Mesendoderm (in vitro differentiated cells): ENCODE measurements around the gene SCAF4.
"Not testable (repeated sequence)": the region's sequence is repeated elsewhere in the genome, so short reads cannot be mapped to it uniquely, and the experiment has no call there.

ENCODE experiments used
- DNase-seq: peaks from one replicate; pipeline ENCODE4 v3.0.0; 2013
- H2AK5ac ChIP-seq: 2 replicates; pipeline ENCODE4 v1.6.1; 2013; ENCODE audit warnings: low read length, inconsistent platforms
- H2BK120ac ChIP-seq: 2 replicates; pipeline ENCODE4 v1.6.1; 2013; ENCODE audit warnings: low read depth, mild to moderate bottlenecking, low read length, moderate library complexity, mixed read lengths
- H2BK15ac ChIP-seq: replicated peaks from 2 replicates; pipeline ENCODE4 v1.6.1; 2013; ENCODE audit warnings: low read depth, mild to moderate bottlenecking, moderate library complexity
- H2BK5ac ChIP-seq: 2 replicates; pipeline ENCODE4 v1.6.1; 2013; ENCODE audit warnings: low read length, inconsistent platforms
- H3K18ac ChIP-seq: 2 replicates; pipeline ENCODE4 v1.6.1; 2013; ENCODE audit warnings: mild to moderate bottlenecking, low read length, mixed read lengths
- H3K23ac ChIP-seq: one replicate; pipeline ENCODE4 v1.6.1; 2013; ENCODE audit warnings: low read length
- H3K27ac ChIP-seq: 2 replicates; pipeline ENCODE4 v1.5.1; 2013; ENCODE audit warnings: low read depth, mild to moderate bottlenecking, inconsistent platforms, low read length, moderate library complexity
- H3K27me3 ChIP-seq: 2 replicates; pipeline ENCODE4 v1.6.1; 2013; ENCODE audit warnings: low read length, control low read depth, mild to moderate bottlenecking, inconsistent platforms; ENCODE audit not compliant: insufficient read depth, poor library complexity
- H3K36me3 ChIP-seq: 2 replicates; pipeline ENCODE4 v1.6.1; 2013; ENCODE audit warnings: low read length, inconsistent platforms; ENCODE audit not compliant: control insufficient read depth, insufficient read depth
- H3K4ac ChIP-seq: one replicate; pipeline ENCODE4 v1.6.1; 2013; ENCODE audit warnings: low read depth, mild to moderate bottlenecking, low read length, moderate library complexity
- H3K4me1 ChIP-seq: 2 replicates; pipeline ENCODE4 v1.6.1; 2013; ENCODE audit warnings: low read depth, low read length, inconsistent platforms; ENCODE audit not compliant: control insufficient read depth
- H3K4me2 ChIP-seq: 2 replicates; pipeline ENCODE4 v1.6.1; 2013; ENCODE audit warnings: low read length
- H3K4me3 ChIP-seq: 2 replicates; pipeline ENCODE4 v1.5.1; 2013; ENCODE audit warnings: mild to moderate bottlenecking, low read length
- H3K56ac ChIP-seq: one replicate; pipeline ENCODE4 v1.6.1; 2013; ENCODE audit warnings: low read length
- H3K79me1 ChIP-seq: 2 replicates; pipeline ENCODE4 v1.6.1; 2013; ENCODE audit warnings: low read length, inconsistent platforms
- H3K79me2 ChIP-seq: 2 replicates; pipeline ENCODE4 v1.6.1; 2013; ENCODE audit warnings: mild to moderate bottlenecking, low read length; ENCODE audit not compliant: control insufficient read depth, insufficient read depth
- H3K9ac ChIP-seq: 2 replicates; pipeline ENCODE4 v1.6.1; 2013; ENCODE audit warnings: low read length, inconsistent platforms
- H4K5ac ChIP-seq: one replicate; pipeline ENCODE4 v1.6.1; 2013; ENCODE audit warnings: low read length
- H4K8ac ChIP-seq: one replicate; pipeline ENCODE4 v1.6.1; 2013; ENCODE audit warnings: low read depth, mild to moderate bottlenecking, control low read depth, low read length, moderate library complexity
- WGBS: extraction: QIAGEN DNeasy Blood & Tissue Kit; methylation state at CpG from one replicate; pipeline ENCODE4 v1.1.7; 2013; ENCODE audit warnings: low lambda C conversion rate, missing lambda C conversion rate; ENCODE audit not compliant: insufficient coverage; ENCODE audit errors: extremely low coverage; 5-methylcytosine and 5-hydroxymethylcytosine counted together

Gene SCAF4

DNA sequence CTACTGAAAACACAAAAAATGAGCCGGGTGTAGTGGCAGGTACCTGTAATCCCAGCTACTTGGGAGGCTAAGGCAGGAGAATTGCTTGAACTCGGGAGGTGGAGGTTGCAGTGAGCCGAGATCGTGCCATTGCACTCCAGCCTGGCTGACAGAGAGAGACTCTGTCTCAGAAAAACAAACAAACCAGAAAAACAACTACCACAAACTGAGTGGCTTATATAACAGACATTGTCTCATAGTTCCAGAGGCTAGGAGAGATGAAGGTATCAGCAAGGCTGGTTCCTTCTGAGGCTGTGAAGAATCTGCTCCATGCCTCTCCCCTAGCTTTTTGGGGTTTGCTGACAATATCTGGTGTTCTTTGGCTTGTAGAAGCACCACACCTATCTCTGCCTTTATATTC is 80.4 kb downstream of the SCAF4 start:
- not testable (repeated sequence) for H3K79me2 ChIP-seq, H3K4ac ChIP-seq, H3K4me3 ChIP-seq, H3K27me3 ChIP-seq, H2BK15ac ChIP-seq, H3K23ac ChIP-seq, H2AK5ac ChIP-seq, H3K4me1 ChIP-seq, H4K8ac ChIP-seq, H3K79me1 ChIP-seq, H3K4me2 ChIP-seq, H2BK120ac ChIP-seq, H3K36me3 ChIP-seq, H3K56ac ChIP-seq, H3K9ac ChIP-seq, H4K5ac ChIP-seq, H3K18ac ChIP-seq, H3K27ac ChIP-seq, DNase-seq, H2BK5ac ChIP-seq
- no CpG with 5 or more reads among the region's 4 CpGs for WGBS

DNA sequence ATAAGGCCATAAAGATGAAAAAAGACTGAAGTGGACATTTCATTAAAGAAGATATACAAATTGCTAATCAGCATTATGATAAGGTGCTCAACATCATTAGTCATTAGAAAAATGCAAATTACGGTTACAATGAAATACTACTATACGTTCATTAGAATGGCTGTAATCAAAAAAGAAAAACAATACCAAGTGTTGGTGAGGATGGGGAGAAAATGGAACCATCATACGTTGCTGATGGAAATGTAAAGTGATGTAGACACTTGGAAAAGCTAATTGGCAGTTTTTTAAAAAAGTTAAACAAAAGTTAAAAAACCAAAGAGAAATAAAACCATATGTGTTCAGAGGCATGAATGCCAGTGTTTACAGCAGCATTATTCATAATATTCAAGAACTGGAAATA is 81.0 kb downstream of the SCAF4 start:
- no peaks in the 10 kb centered on the region for H3K27me3 ChIP-seq
- no peak overlapping the region for H3K27ac ChIP-seq
- no peak overlapping the region for H4K8ac ChIP-seq
- no peak overlapping the region for H4K5ac ChIP-seq
- H3K4me1 ChIP-seq = no peaks in the 10 kb centered on the region
- no peak for DNase-seq
- H3K18ac ChIP-seq = no peak overlapping the region
- H3K36me3 ChIP-seq = no peaks in the 10 kb centered on the region
- no peak overlapping the region for H2AK5ac ChIP-seq
- H3K23ac ChIP-seq = no peak overlapping the region
- no peak overlapping the region for H3K4ac ChIP-seq
- H3K56ac ChIP-seq = no peak overlapping the region
- no peaks in the 10 kb centered on the region for H3K79me1 ChIP-seq
- no peak overlapping the region for H3K4me3 ChIP-seq
- no peak overlapping the region for H2BK5ac ChIP-seq
- no CpG with 5 or more reads among the region's 3 CpGs for WGBS
- H2BK15ac ChIP-seq = no peak overlapping the region
- no peak overlapping the region for H3K4me2 ChIP-seq
- no peak overlapping the region for H2BK120ac ChIP-seq
- H3K79me2 ChIP-seq = no peaks in the 10 kb centered on the region
- H3K9ac ChIP-seq = no peak overlapping the region

DNA sequence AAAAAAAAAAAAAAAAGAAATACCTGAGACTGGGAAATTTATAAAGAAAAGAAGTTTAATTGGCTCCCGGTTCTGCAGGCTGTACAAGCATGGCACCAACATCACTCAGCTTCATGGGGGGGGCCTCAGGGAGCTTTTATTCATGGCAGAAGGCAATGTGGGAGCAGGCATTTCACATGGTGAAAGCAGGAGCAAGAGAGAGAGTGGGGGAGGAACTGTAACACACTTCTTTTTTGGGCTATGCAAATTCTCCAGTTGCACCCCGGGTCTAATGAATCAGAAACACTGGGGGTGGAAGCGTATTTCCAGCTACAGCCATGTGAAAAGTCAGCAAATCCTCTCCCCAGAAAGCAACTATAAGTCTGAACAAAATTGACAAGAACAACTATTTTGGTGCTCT is 84.3 kb downstream of the SCAF4 start:
- no peak overlapping the region for H2AK5ac ChIP-seq
- H3K4me1 ChIP-seq = no peaks in the 10 kb centered on the region
- no peak overlapping the region for H2BK120ac ChIP-seq
- no peak overlapping the region for H3K56ac ChIP-seq
- H3K27me3 ChIP-seq = no peaks in the 10 kb centered on the region
- no peak overlapping the region for H3K27ac ChIP-seq
- H4K5ac ChIP-seq = no peak overlapping the region
- H2BK5ac ChIP-seq = no peak overlapping the region
- no peak overlapping the region for H3K4me2 ChIP-seq
- no peak overlapping the region for H3K18ac ChIP-seq
- H4K8ac ChIP-seq = no peak overlapping the region
- DNase-seq = no peak
- no CpG with 5 or more reads among the region's 3 CpGs for WGBS
- no peak overlapping the region for H3K4me3 ChIP-seq
- no peaks in the 10 kb centered on the region for H3K36me3 ChIP-seq
- no peak overlapping the region for H2BK15ac ChIP-seq
- no peak overlapping the region for H3K23ac ChIP-seq
- no peaks in the 10 kb centered on the region for H3K79me2 ChIP-seq
- H3K9ac ChIP-seq = no peak overlapping the region
- no peak overlapping the region for H3K4ac ChIP-seq
- H3K79me1 ChIP-seq = no peaks in the 10 kb centered on the region

DNA sequence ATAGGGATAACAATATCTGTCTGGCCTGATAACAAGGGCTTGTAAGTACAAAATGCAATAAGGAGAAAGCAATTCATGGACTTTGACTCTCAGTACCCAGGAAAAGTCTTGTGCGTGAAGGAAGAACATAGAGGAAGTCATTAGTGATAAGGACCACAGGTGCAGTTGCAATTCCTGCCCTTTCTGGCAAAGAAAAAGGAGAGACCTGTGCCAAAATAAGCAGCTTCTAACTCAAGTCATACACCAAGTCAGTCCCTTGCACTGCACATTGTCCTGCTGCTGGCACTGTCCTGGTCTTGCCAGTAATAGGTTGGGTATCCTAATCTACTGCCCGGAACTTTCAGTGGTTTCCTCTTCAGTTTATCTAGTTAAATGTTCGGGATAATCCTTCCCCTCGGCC is 87.3 kb downstream of the SCAF4 start:
- no peak overlapping the region for H2AK5ac ChIP-seq
- no peak overlapping the region for H3K23ac ChIP-seq
- no peak overlapping the region for H3K27ac ChIP-seq
- H3K18ac ChIP-seq = no peak overlapping the region
- H3K9ac ChIP-seq = no peak overlapping the region
- H4K8ac ChIP-seq = no peak overlapping the region
- no peaks in the 10 kb centered on the region for H3K27me3 ChIP-seq
- no peak overlapping the region for H3K4me2 ChIP-seq
- H2BK120ac ChIP-seq = no peak overlapping the region
- no peaks in the 10 kb centered on the region for H3K4me1 ChIP-seq
- no peak for DNase-seq
- no peak overlapping the region for H2BK5ac ChIP-seq
- no peaks in the 10 kb centered on the region for H3K79me2 ChIP-seq
- no peak overlapping the region for H3K4me3 ChIP-seq
- no peaks in the 10 kb centered on the region for H3K79me1 ChIP-seq
- H3K36me3 ChIP-seq = no peaks in the 10 kb centered on the region
- H2BK15ac ChIP-seq = no peak overlapping the region
- H4K5ac ChIP-seq = no peak overlapping the region
- no peak overlapping the region for H3K56ac ChIP-seq
- H3K4ac ChIP-seq = no peak overlapping the region
- WGBS = no CpG with 5 or more reads among the region's 4 CpGs

DNA sequence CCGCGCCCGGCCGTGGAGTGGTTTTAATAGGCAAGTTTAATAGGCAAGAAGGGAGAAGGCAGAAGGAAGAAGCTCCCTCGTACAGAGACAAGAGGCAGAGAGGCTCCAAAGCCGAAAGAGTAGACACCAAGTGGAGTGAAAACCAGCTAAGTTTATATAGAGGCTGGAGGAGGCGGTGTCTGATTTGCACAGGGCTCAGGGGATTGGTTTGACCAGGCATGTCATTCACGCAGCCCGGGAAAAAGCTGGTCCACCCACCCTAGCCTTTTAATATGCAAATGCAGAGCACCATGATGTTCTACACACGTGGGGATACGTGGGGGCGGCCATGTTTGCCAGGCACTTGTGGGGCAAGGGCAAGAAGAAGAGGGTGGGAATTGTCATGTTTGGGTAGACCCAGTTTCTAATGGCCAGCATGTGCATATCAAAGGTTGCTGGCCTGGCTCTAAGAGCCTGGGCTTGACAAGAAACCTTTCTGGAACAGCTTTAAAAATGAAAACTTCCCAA is 90.4 kb downstream of the SCAF4 start:
- no CpG with 5 or more reads among the region's 12 CpGs for WGBS
- no peak overlapping the region for H3K4me3 ChIP-seq
- no peaks in the 10 kb centered on the region for H3K36me3 ChIP-seq
- no peak overlapping the region for H3K4ac ChIP-seq
- no peak overlapping the region for H4K8ac ChIP-seq
- DNase-seq = no peak
- H3K27ac ChIP-seq = no peak overlapping the region
- no peak overlapping the region for H2BK15ac ChIP-seq
- no peak overlapping the region for H4K5ac ChIP-seq
- no peaks in the 10 kb centered on the region for H3K27me3 ChIP-seq
- no peaks in the 10 kb centered on the region for H3K79me2 ChIP-seq
- H3K18ac ChIP-seq = no peak overlapping the region
- H2BK5ac ChIP-seq = no peak overlapping the region
- no peak overlapping the region for H2BK120ac ChIP-seq
- H3K79me1 ChIP-seq = no peaks in the 10 kb centered on the region
- H3K4me2 ChIP-seq = no peak overlapping the region
- H3K4me1 ChIP-seq = no peaks in the 10 kb centered on the region
- no peak overlapping the region for H3K9ac ChIP-seq
- H3K56ac ChIP-seq = no peak overlapping the region
- no peak overlapping the region for H3K23ac ChIP-seq
- no peak overlapping the region for H2AK5ac ChIP-seq

DNA sequence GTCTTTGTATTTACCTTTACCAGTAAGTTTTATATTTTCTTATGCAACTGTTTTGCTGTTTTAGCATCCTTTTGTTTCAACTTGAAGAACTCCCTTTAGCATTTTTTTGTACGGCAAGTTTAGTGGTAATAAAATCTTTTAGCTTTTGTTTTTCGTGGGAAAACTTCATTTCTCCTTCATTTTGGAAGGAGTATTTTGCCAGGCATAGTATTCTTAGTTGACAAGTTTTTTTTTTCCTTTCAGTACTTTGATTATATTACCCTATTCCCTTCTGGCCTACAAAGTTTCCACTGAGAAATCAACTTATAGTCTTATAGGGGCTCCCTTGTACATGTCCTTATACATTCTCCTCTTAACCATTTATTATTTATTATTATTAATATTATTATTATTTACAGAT is 95.0 kb downstream of the SCAF4 start:
- H3K79me1 ChIP-seq = no peaks in the 10 kb centered on the region
- H2AK5ac ChIP-seq = no peak overlapping the region
- no peak overlapping the region for H2BK15ac ChIP-seq
- H3K56ac ChIP-seq = no peak overlapping the region
- no peaks in the 10 kb centered on the region for H3K4me1 ChIP-seq
- WGBS = no CpG with 5 or more reads among the region's 2 CpGs
- no peaks in the 10 kb centered on the region for H3K36me3 ChIP-seq
- no peak overlapping the region for H3K4ac ChIP-seq
- no peak overlapping the region for H3K4me2 ChIP-seq
- no peak overlapping the region for H2BK5ac ChIP-seq
- no peak overlapping the region for H4K8ac ChIP-seq
- H3K9ac ChIP-seq = no peak overlapping the region
- no peak overlapping the region for H2BK120ac ChIP-seq
- no peak overlapping the region for H3K18ac ChIP-seq
- no peak overlapping the region for H3K23ac ChIP-seq
- H3K79me2 ChIP-seq = no peaks in the 10 kb centered on the region
- H4K5ac ChIP-seq = no peak overlapping the region
- no peak for DNase-seq
- no peak overlapping the region for H3K4me3 ChIP-seq
- no peaks in the 10 kb centered on the region for H3K27me3 ChIP-seq
- no peak overlapping the region for H3K27ac ChIP-seq
